Posterior cingulate gyrus (tissue), 11 donors: ENCODE results near the gene BRAT1.
A peak's percentile ranks its signal among the peaks of the same experiment; 100 is the strongest.

Source experiments
- DNase-seq, 10 donors: peaks; one replicate each; pipeline versions ENCODE4 v3.0.0 to v3.0.0-alpha.2; 2020 to 2021; ENCODE audit warnings: mixed read lengths in 3 of 10
- intact Hi-C: fragments of 100-400 bp; cut with DNase I; formaldehyde crosslinking; loops from one replicate; pipeline ENCODE4 v1.15.1; 2023

The BRAT1 gene

DNA sequence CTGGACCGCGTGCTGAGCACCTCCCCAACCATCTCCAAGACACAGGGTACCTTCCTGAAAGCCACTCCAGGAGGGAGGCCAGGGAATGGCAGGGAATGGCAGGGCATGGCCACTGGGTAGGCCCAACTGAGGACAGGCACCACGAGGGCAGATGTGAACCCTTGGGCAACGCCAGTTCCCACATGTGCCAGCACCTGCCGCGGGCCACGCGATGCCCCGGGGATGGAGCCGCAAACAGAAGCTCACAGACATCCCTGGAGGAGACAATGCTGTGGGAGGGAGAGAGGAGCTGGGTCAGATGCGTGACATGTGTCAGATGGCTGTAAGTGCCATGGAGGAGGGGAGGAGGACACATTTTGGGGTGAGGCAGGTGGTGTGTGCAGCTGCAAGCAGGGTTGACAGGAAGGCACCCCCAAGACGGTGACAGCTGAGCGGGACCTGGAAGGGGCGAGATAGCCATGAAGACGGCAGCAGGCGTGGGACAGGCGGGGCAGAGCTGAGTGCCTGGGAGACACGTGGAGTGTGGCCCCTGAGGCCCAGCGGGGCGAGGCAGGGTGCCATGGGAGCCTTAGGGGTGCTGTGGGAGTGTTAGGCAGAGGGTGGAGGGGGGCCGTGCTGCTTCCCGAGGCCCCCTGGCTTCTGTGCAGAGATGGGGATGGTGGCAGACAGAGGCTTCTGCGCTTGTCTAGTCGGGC, 31.1 kb upstream of the BRAT1 start:
- intact Hi-C loops: no loop called here
- peak in 3 of 10 donors; percentile 48 to 73 (median 58) for DNase-seq

GRCh38 chr7:2585446-2585845, 30.1 kb upstream of the BRAT1 start:
- peak in 3 of 10 donors; percentile 19 to 85 (median 80) for DNase-seq
- intact Hi-C loops: no loop called here

GRCh38 chr7:2583798-2584580, 28.7 kb upstream of the BRAT1 start:
- intact Hi-C loops: no loop called here
- DNase-seq: peak in 3 of 10 donors; percentile 17 to 49 (median 31)

- DNase-seq: peak in 3 of 10 donors; percentile 31 to 57 (median 39)
- intact Hi-C loops: no loop called here
Observed at GRCh38 chr7:2582006-2582735, 26.8 kb upstream of the BRAT1 start.

- DNase-seq: peak in 2 of 10 donors; percentile 41 to 50
- intact Hi-C loops: no loop called here
Observed at GRCh38 chr7:2580636-2581035, 25.3 kb upstream of the BRAT1 start.

DNA sequence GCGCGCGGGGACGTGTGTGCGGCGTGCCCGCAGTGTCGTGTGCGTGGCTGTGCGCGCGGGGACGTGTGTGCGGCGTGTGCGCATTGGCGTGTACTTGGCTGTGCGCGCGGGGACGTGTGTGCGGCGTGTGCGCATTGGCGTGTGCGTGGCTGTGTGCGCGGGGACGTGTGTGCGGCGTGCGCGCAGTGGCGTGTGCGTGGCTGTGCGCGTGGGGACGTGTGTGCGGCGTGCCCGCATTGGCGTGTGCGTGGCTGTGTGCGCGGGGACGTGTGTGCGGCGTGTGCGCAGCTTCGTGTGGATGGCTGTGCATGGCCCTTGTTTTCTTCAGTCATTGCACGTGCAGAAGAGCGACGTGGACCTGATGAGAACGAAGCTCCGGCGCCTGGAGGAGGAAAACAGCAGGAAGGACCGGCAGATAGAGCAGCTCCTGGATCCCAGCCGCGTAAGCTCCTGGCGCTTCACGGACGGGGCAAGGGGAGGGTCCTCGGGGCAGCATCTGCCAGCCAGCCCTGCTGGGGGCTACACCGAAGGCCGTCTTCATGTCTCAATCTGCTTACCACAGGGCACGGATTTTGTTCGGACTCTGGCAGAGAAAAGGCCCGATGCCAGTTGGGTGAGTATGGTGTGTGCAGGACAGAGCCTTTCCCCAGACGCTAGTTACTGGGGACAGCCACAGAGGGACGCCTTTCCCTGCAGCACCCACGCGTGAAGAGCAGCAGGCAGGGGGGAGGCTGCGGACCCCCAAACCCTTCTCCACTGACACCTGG, 22.8 kb upstream of the BRAT1 start:
- intact Hi-C loops: no loop called here
- peak in 3 of 10 donors; percentile 47 to 63 (median 55) for DNase-seq

DNA sequence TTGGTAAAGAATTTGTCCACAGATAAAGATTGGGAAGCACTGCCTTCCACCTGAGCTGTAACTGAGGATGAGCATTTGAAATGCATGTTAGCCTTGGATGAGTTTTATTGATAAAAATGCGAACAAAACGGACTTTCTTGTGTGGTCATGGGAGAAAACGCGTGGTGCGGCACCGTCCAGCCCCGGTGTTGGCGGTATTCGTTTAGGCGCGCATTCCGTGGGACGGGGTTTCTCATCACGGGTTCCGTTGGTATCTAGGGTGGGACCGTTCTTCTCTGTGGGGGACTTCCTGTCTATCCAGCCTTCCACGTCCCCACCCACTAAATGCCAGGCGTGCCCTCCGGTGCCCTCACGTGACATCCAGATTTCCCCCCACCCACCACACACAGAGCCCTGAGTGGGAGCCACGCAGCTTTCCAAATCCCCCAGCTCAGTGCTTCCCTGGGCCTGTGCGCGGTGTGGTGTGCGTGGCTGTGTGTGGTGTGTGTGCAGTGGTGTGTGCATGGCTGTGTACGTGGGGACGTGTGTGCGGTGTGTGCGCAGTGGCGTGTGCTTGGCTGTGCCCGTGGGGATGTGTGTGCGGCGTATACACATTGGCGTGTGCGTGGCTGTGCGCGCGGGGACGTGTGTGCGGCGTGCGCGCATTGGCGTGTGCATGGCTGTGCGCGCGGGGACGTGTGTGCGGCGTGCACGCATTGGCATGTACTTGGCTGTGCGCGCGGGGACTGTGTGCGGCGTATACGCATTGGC, 21.6 kb upstream of the BRAT1 start:
- DNase-seq: peak in 3 of 10 donors; percentile 39 to 65 (median 49)
- intact Hi-C loops: no loop called here

DNA sequence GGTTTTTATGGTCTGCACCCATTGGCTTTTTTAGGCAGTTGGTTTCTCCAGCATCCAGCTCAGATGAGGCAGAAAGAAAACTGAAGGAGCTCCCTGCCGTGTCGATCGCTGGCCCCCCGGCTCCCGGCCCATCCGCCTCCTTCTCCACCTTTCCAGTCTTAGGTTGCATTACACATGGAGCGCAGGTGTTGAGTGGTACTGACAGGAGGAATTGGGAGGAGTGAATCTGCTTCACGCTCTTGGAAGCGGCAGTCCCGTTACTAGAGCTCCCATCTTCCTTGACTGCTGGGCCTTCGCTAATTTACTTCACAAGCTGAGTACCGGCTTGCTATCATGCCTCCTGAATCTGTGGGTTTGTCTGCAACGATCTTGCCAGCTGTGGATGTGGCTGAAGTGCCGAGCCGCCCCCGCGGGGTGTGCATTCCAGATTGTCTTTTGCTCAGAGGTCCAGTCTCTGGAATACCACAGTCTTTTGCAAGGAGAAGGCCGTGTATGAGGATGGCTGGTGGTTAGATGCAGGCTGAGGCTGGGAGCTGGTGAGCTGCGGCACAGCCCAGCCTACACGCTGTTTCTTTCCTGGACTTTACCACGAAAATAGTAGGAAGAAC, 20.5 kb upstream of the BRAT1 start:
- DNase-seq: peak in 7 of 10 donors; percentile 44 to 91 (median 56)
- intact Hi-C loops: no loop called here

GRCh38 chr7:2575046-2575732, 19.9 kb upstream of the BRAT1 start:
- intact Hi-C loops: no loop called here
- DNase-seq: peak in 2 of 10 donors; percentile 57 to 59

DNA sequence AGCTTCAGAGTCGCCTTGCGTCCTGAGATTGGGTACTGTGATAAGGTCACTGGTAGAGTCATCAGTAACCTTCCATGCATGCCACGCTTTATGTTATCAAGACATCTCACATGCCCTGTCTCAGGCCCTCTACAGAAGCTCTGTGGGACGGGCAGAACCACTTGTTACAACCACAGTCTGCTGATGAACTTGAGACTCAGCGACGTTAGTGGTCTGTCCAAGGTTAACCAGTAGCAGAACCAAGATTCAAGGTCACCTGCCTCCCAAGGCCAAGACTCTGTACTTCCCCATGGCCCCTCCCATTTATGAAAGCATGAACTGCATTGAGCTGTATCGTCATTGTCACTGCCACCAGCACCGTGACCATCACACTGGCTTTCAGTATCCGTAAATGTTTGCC, 18.4 kb upstream of the BRAT1 start:
- DNase-seq: peak in 2 of 10 donors; percentile 1 to 22
- intact Hi-C loops: no loop called here

DNA sequence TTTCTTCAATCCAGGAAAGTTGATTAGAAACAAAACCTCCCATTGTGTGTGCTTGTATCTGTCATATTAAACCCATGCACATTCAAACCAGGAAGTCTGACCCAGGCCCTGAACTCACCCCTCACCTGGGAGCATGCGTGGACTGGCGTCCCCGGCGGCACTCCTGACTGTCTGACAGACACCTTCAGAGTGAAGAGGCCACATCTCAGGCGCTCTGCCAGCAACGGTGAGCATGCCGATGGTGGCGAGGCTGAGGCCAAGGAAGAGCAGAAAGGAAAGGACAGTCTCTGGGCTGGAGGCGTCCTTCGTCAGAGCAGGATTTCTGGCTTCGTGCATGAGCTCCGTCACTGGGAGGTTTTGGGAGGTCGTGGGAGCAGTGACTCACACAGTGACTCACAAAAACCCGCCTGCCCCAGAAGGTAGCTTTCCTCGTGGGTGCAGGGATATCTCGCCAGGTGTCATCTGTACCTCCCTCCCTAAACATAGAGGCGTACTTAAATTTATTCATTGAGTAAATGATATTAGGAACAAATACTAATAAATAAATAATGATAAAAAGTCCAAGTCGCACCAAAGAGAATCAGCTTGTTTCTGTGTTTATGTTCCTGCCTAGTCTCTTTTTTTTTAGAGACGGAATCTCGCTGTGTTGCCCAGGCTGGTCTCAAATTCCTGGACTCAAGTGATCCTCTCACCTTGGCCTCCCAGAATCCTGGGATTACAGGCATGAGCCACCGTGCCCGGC, 16.9 kb upstream of the BRAT1 start:
- intact Hi-C loops: no loop called here
- DNase-seq: peak in 2 of 10 donors; percentile 55 to 59

GRCh38 chr7:2571409-2571808, 16.1 kb upstream of the BRAT1 start:
- DNase-seq: peak in 2 of 10 donors; percentile 48 to 55
- intact Hi-C loops: no loop called here

DNA sequence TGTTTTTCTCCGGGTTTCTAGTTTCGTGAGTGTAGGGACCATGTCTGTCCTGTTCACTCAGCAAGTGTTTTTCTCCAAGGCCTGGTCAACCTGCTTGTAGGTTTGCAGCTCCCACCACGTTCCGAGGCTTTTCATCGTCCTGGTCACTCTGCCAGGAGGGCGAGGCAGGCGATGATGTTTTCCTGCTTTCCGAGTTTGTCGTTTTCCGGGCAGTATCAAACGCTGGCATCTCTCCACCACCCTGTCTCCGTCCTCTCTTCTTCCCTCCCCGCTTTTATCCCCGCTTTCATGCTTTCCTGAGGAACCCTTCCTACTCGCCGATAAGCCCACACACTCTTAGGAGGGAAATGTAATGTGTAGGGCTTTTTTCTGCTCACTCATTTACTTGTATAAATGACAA, 14.7 kb upstream of the BRAT1 start:
- intact Hi-C loops: no loop called here
- peak in 2 of 10 donors; percentile 45 to 48 for DNase-seq

GRCh38 chr7:2569421-2569820, 14.1 kb upstream of the BRAT1 start:
- DNase-seq: peak in 2 of 10 donors; percentile 18 to 65
- intact Hi-C loops: loop anchor here (5.0 to 10.0 kb wide), 2 partner anchors 45 to 113 kb away; no protein-coding TSS in a partner anchor

DNA sequence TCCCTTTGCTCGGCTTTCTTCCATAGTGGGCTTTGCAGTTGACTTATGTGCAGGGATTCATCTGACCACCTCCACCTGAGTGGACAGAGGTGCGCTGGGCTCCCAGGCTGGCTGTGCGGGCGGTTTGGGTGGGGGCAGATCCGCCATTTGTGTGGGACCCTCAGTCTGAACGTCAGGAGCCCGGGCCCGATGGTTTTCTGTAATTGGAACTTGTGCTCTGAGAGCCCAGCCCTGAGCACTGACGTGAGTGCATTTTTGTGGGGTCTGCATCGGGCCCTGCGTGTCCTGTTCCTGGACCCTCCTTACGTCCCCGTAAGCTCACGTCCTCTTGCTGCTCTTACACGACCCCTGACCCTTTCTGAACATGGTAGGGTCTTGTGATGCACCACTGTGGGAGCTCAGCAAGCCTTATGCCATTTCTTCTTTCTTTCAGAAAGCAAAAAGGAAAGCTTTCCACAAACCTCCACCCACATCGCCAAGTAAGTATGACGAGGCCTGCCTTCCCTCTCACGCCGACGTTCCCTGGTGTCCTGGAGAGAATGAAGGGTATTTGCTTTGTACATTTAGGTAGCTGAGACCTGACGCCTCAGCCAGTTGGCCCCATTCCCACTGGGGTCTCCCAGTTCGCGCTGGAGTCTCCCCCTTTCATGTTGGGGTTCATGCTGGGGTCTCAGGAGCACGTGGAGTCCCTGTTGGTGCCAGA, 13.3 kb upstream of the BRAT1 start:
- intact Hi-C loops: loop anchor here (5.0 to 10.0 kb wide), 2 partner anchors 46 to 114 kb away; no protein-coding TSS in a partner anchor
- DNase-seq: peak in 2 of 10 donors; percentile 64 to 73

GRCh38 chr7:2567679-2568278, 12.5 kb upstream of the BRAT1 start:
- intact Hi-C loops: loop anchor here (2.0 to 10.0 kb wide), 3 partner anchors 47 to 141 kb away; no protein-coding TSS in a partner anchor
- peak; percentile 43 to 94 (median 61) for DNase-seq
